ENCODE results near the gene LSM12.

GRCh38 chr17:44084131-44084538, 17.7 kb upstream of the LSM12 start:
- peak; percentile 57 for TF ChIP-seq CTCF (IDR thresholded peaks at IDR 0.05)
- no peak for TF ChIP-seq EZH2 (IDR thresholded peaks at IDR 0.05)
- no peak for TF ChIP-seq EZH2phosphoT487 (IDR thresholded peaks at IDR 0.05)

Data from neural progenitor cell (in vitro differentiated cells).